Prostate gland (tissue), 2 donors: Measurements from ENCODE around the gene B4GALT4.

ENCODE experiments used
- CTCF ChIP-seq, 4 experiments: fragments of 200-600 bp in 2 of 4; fragments of 450-650 bp in 2 of 4; sonication (generic) in 2 of 4; IDR thresholded peaks; 1 replicate in 3 of 4; 2 replicates in 1 of 4; pipeline ENCODE4 v1.5.1; 2016 to 2019; ENCODE audit warnings: antibody characterized with exemption in 4 of 4, mild to moderate bottlenecking in 2 of 4, moderate library complexity in 2 of 4
- POLR2A ChIP-seq: fragments of 450-650 bp; IDR thresholded peaks from one replicate; pipeline ENCODE4 v1.6.1; 2016; ENCODE audit warnings: antibody characterized with exemption, mild to moderate bottlenecking

- TF ChIP-seq CTCF (IDR thresholded peaks at IDR 0.05) (no peak), POLR2A (no peak)
These were observed 18.2 kb upstream of the B4GALT4 start for GRCh38 chr3:119258915-119259314.
